Measurements from ENCODE around the gene FLNC. TPM values are rescaled to one million over a fixed set of nuclear protein-coding genes. Genes with fewer than 3 reads are reported as not detected.

The FLNC gene
- total RNA-seq, 1 experiment from 2014 or later, result 8.0 TPM

- TF ChIP-seq ZNF281 (CRISPR knock-in tag; IDR thresholded peaks at IDR 0.05) (no peak), SOX15 (CRISPR knock-in tag; IDR thresholded peaks at IDR 0.05) (no peak), RELA (CRISPR knock-in tag; IDR thresholded peaks at IDR 0.05; ENCODE audit: borderline replicate concordance) (no peak), E2F5 (CRISPR knock-in tag; IDR thresholded peaks at IDR 0.05) (no peak), JAZF1 (CRISPR knock-in tag; IDR thresholded peaks at IDR 0.05) (no peak), NFATC4 (CRISPR knock-in tag; IDR thresholded peaks at IDR 0.05) (no peak)
Measured at GRCh38 chr7:128838109-128838779, 8.0 kb downstream of the FLNC start (continued).

GRCh38 chr7:128838981-128839731 is 8.9 kb downstream of the FLNC start:
- ATAC-seq (no peak), DNase-seq (ENCODE audit: low spot score) (no peak)
- no peaks in the 10 kb centered on the region; the same call in 1 of the 2 replicates for H3K27me3 Mint-ChIP-seq (ENCODE audit: low read depth)
- H3K36me3 Mint-ChIP-seq, result no peaks in the 10 kb centered on the region
- ChIA-PET CTCF (interaction anchor here (1.0 to 3.3 kb wide), 2 partner anchors 21 to 44 kb away, joined by 3 to 22 read pairs; no protein-coding TSS in a partner anchor), POLR2A (no interaction called here)
- H3K27ac Mint-ChIP-seq, result no peak overlapping the region
- no peak for TF ChIP-seq ZNF219 (CRISPR knock-in tag; IDR thresholded peaks at IDR 0.05; ENCODE audit: borderline replicate concordance)
- H3K4me3 Mint-ChIP-seq, result no peak overlapping the region
- H3K9me3 Mint-ChIP-seq, result no peaks in the 10 kb centered on the region
- peaks cover 11% of the 10 kb centered on the region for H3K4me1 Mint-ChIP-seq

- H3K36me3 Mint-ChIP-seq, result no peaks in the 10 kb centered on the region
- H3K4me1 Mint-ChIP-seq, result peaks cover 8% of the 10 kb centered on the region
- no peak for TF ChIP-seq TCF7 (CRISPR knock-in tag; IDR thresholded peaks at IDR 0.05; ENCODE audit: low read depth)
- TF ChIP-seq RORB (CRISPR knock-in tag; IDR thresholded peaks at IDR 0.05), result no peak
- no peak overlapping the region for H3K4me3 Mint-ChIP-seq
- no peak overlapping the region for H3K27ac Mint-ChIP-seq
- DNase-seq (ENCODE audit: low spot score) (no peak), ATAC-seq (no peak)
- no peaks in the 10 kb centered on the region for H3K9me3 Mint-ChIP-seq
- POLR2A ChIA-PET, result no interaction called here
- H3K27me3 Mint-ChIP-seq (ENCODE audit: low read depth), result no peaks in the 10 kb centered on the region; the same call in 1 of the 2 replicates
- CTCF ChIA-PET, result interaction anchor here (1.0 to 3.5 kb wide), 3 partner anchors 7 to 44 kb away, joined by 3 to 97 read pairs (median 22); no protein-coding TSS in a partner anchor
Measured at GRCh38 chr7:128839751-128840177, 9.6 kb downstream of the FLNC start.

- H3K36me3 Mint-ChIP-seq, result no peaks in the 10 kb centered on the region
- H3K27me3 Mint-ChIP-seq (ENCODE audit: low read depth), result no peaks in the 10 kb centered on the region; the same call in 1 of the 2 replicates
- CTCF ChIA-PET, result interaction anchor here (1.0 to 4.4 kb wide), 9 partner anchors 8 to 102 kb away, joined by 3 to 97 read pairs (median 7); partner anchors contain the start of genes ATP6V1F and CALU
- POLR2A ChIA-PET, result interaction anchor here (0.6 to 1.4 kb wide), 2 partner anchors 8 to 35 kb away, joined by 3 read pairs; no protein-coding TSS in a partner anchor
- H3K4me1 Mint-ChIP-seq, result peaks cover 8% of the 10 kb centered on the region
- no peak overlapping the region for H3K4me3 Mint-ChIP-seq
- no peaks in the 10 kb centered on the region for H3K9me3 Mint-ChIP-seq
- no peak for ATAC-seq
- no peak overlapping the region for H3K27ac Mint-ChIP-seq
- DNase-seq (ENCODE audit: low spot score), result no peak
- TF ChIP-seq IRF1 (CRISPR knock-in tag; IDR thresholded peaks at IDR 0.05), result no peak
- no peak for TF ChIP-seq FOXP1 (CRISPR knock-in tag; IDR thresholded peaks at IDR 0.05; ENCODE audit: borderline replicate concordance)
- TF ChIP-seq MAX (CRISPR knock-in tag; IDR thresholded peaks at IDR 0.05), result no peak
- TF ChIP-seq GRHL2 (CRISPR knock-in tag; IDR thresholded peaks at IDR 0.05; ENCODE audit: insufficient replicate concordance, severe bottlenecking), result no peak
- no peak for TF ChIP-seq OVOL2 (CRISPR knock-in tag; IDR thresholded peaks at IDR 0.05; ENCODE audit: borderline replicate concordance)
- TF ChIP-seq HMGA2 (CRISPR knock-in tag; IDR thresholded peaks at IDR 0.05), result no peak
- no peak for TF ChIP-seq IRF2 (CRISPR knock-in tag; IDR thresholded peaks at IDR 0.05; ENCODE audit: borderline replicate concordance, low read depth)
- TF ChIP-seq PREB (CRISPR knock-in tag; IDR thresholded peaks at IDR 0.05; ENCODE audit: borderline replicate concordance), result no peak
- no peak for TF ChIP-seq E2F1 (CRISPR knock-in tag; IDR thresholded peaks at IDR 0.05)
- TF ChIP-seq ZNF121 (CRISPR knock-in tag; IDR thresholded peaks at IDR 0.05), result no peak
- TF ChIP-seq ZNF671 (CRISPR knock-in tag; IDR thresholded peaks at IDR 0.05), result no peak
Measured at GRCh38 chr7:128840326-128841170, 10.3 kb downstream of the FLNC start.

All from WTC11 (cell line).